Esophagus mucosa (tissue), 1 donor: Measurements from ENCODE around the gene CES1. TPM values are rescaled to one million over a fixed set of nuclear protein-coding genes. Genes with fewer than 3 reads are reported as not detected.
"Not testable (repeated sequence)": the region's sequence is repeated elsewhere in the genome, so short reads cannot be mapped to it uniquely, and the experiment has no call there.

Experiments used
- ATAC-seq: fragments of 200-7000 bp; cut with Tn5 transposase; one replicate; pipeline ENCODE4 v1.9.1; 2020
- total RNA-seq: library from RNA; stranded (reverse); gene quantifications from one replicate; pipeline ENCODE4 v1.2.4, GENCODE V29; 2023
- donor health status: DM: yes; HTN: yes; CAD: no.

Gene CES1
- total RNA-seq, 1 donor from 2014 or later, result 2.0 TPM

- no peak for ATAC-seq
These were observed 2.1 kb downstream of the CES1 start for GRCh38 chr16:55830658-55831294.

- not testable (repeated sequence) for ATAC-seq
These were observed 3.7 kb downstream of the CES1 start for GRCh38 chr16:55829232-55829631.

GRCh38 chr16:55828680-55829079 lies 4.2 kb downstream of the CES1 start:
- ATAC-seq, result no peak

- no peak for ATAC-seq
These were observed 7.7 kb downstream of the CES1 start for GRCh38 chr16:55825115-55825728.

- no peak for ATAC-seq
These were observed 8.4 kb downstream of the CES1 start for GRCh38 chr16:55824473-55825000.

GRCh38 chr16:55822280-55822810 lies 10.6 kb downstream of the CES1 start:
- ATAC-seq, result no peak

- no peak for ATAC-seq
These were observed 11.7 kb downstream of the CES1 start for GRCh38 chr16:55821210-55821609.

- no peak for ATAC-seq
These were observed 12.3 kb downstream of the CES1 start for GRCh38 chr16:55820615-55821014.

- no peak for ATAC-seq
These were observed 15.5 kb downstream of the CES1 start for GRCh38 chr16:55817236-55817912.

GRCh38 chr16:55816222-55816621 lies 16.7 kb downstream of the CES1 start:
- ATAC-seq, result peak; percentile 37

- ATAC-seq, result no peak
These were observed 17.6 kb downstream of the CES1 start for GRCh38 chr16:55815320-55815719.

- not testable (repeated sequence) for ATAC-seq
These were observed 18.7 kb downstream of the CES1 start for GRCh38 chr16:55814174-55814573.

- ATAC-seq, result not testable (repeated sequence)
These were observed 19.2 kb downstream of the CES1 start for GRCh38 chr16:55813730-55814129.

- no peak for ATAC-seq
These were observed 19.9 kb downstream of the CES1 start for GRCh38 chr16:55812951-55813350.

- no peak for ATAC-seq
These were observed 21.1 kb downstream of the CES1 start for GRCh38 chr16:55811811-55812210.

- ATAC-seq, result no peak
These were observed 22.4 kb downstream of the CES1 start for GRCh38 chr16:55810451-55810961.

GRCh38 chr16:55809851-55810250 lies 23.0 kb downstream of the CES1 start:
- ATAC-seq, result no peak

GRCh38 chr16:55809386-55809785 lies 23.5 kb downstream of the CES1 start:
- no peak for ATAC-seq

- not testable (repeated sequence) for ATAC-seq
These were observed 24.6 kb downstream of the CES1 start for GRCh38 chr16:55808286-55808685.

GRCh38 chr16:55805104-55805503 lies 27.8 kb downstream of the CES1 start:
- ATAC-seq, result not testable (repeated sequence)

- not testable (repeated sequence) for ATAC-seq
These were observed 29.2 kb downstream of the CES1 start for GRCh38 chr16:55803681-55804080.

GRCh38 chr16:55792934-55793374 lies 39.9 kb downstream of the CES1 start:
- not testable (repeated sequence) for ATAC-seq

GRCh38 chr16:55791512-55791911 lies 41.4 kb downstream of the CES1 start:
- not testable (repeated sequence) for ATAC-seq
